ENCODE results near the gene NCAPG.

The NCAPG gene

DNA sequence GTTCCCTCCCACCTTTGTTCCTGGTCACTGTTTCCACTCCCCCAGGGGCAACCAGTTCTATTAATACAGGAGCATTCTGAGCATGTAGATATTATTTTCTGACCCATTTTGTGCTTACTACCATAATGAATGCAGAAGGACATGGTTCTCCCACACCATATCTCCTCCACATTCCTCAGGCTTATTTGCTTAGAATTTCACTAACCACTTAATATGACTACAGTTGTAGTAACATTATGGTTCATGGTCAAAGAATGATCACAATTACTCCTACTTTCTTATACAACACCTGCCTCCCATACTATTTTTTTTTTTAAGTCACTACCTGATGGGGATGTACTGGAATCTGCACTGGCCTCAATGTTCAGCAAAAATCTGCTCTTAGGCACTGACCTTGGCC lies 21.8 kb upstream of the NCAPG start:
- TF ChIP-seq, protein P1, sequence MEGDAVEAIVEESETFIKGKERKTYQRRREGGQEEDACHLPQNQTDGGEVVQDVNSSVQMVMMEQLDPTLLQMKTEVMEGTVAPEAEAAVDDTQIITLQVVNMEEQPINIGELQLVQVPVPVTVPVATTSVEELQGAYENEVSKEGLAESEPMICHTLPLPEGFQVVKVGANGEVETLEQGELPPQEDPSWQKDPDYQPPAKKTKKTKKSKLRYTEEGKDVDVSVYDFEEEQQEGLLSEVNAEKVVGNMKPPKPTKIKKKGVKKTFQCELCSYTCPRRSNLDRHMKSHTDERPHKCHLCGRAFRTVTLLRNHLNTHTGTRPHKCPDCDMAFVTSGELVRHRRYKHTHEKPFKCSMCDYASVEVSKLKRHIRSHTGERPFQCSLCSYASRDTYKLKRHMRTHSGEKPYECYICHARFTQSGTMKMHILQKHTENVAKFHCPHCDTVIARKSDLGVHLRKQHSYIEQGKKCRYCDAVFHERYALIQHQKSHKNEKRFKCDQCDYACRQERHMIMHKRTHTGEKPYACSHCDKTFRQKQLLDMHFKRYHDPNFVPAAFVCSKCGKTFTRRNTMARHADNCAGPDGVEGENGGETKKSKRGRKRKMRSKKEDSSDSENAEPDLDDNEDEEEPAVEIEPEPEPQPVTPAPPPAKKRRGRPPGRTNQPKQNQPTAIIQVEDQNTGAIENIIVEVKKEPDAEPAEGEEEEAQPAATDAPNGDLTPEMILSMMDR (conservative IDR thresholded peaks at IDR 0.05; ENCODE audit: low read depth, low read length) = no peak
- H3K4me3 ChIP-seq (ENCODE audit: low read depth, low read length) = no peak overlapping the region
- DNase-seq (ENCODE audit: low read depth) = no peak

DNA sequence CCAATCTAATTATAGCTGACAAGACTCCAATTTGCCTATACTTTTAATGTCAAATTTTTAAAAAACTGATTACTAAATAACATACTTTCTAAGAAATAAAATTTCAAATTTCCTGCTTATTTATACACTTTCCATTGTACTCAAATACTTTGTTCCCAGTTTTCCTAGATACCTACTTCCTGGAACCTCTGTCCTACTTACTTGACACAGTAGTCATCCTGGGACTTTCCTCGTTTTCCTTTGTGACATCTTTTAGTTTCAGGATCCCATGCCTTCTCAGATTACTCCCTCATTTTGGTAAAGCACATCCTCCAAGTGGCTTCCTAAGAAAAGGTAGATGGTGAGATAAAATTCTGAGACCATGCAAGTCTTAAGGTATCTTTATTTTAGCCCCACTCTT lies 16.0 kb upstream of the NCAPG start:
- TF ChIP-seq, protein P1 (conservative IDR thresholded peaks at IDR 0.05; ENCODE audit: low read depth, low read length) = no peak
- H3K4me3 ChIP-seq (ENCODE audit: low read depth, low read length) = no peak overlapping the region

DNA sequence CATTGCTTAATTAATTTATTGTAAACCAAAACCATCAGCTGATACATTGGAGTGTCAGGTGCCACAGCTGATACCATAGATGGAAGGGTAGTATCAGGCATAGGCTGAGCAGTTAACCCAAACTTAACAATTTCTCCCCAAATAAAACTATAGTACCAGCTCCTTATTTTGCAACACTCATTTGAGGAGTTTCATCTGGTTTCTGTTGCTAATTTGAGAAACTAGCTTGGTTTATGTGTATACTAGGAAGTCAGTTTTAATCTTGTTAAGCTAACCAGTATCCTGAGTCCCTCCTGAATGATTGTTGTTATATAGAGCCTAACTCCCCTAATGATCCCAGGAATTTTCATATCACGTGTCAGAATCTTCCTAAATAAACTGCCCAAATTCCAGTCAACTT lies 13.0 kb upstream of the NCAPG start:
- TF ChIP-seq, protein P1 (conservative IDR thresholded peaks at IDR 0.05; ENCODE audit: low read depth, low read length) = no peak
- H3K4me3 ChIP-seq (ENCODE audit: low read depth, low read length) = no peak overlapping the region
- DNase-seq (ENCODE audit: low read depth) = no peak

More for the DNA sequence above, 16.0 kb upstream of the NCAPG start:
- DNase-seq (ENCODE audit: low read depth) = no peak

DNA sequence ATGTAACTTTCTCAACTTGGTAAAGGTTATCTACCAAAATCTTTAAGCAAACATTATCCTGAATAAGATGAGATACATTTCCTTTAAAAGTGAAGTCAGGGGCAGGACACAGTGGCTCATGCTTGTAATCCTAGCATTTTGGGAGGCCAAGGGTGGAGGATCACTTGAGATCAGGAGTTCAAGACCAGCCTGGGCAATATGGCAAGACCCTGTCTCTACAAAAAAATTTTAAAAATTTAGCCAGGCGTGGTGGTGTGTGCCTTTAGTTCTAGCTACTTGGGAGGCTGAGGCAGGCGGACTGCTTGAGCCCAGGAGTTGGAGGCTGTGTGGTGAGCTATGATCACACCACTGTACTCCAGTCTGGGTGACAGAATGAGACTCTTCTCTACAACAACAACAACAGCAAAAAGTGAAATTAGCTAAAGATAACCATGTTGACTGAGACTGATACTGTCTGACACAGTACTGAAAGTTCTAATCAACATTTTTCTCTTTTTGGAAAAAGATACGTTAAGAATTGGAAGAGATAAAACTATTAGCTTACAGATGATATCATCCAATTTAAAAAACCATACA lies 5.1 kb upstream of the NCAPG start:
- H3K4me3 ChIP-seq (ENCODE audit: low read depth, low read length) = no peak overlapping the region
- no peak for DNase-seq (ENCODE audit: low read depth)
- TF ChIP-seq, protein P1 (conservative IDR thresholded peaks at IDR 0.05; ENCODE audit: low read depth, low read length) = no peak

DNA sequence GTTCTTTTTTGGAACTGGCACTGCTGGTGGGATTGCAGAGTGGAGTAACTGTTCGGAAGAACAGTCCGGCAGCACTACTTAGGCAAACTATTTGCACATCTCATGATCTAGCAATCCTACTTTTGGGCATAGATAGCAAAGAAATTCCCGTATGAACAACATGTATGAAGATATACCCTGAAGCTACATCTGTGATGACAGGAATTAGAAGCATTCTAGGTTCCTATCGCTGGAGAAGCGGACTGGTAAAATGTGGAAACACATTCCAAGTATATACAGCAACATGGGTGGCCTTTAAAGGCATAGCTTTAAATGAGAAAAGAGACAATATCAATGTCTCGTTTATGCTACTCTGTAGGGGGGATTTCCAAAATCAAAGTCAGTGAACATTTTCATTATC lies 3.3 kb upstream of the NCAPG start:
- TF ChIP-seq, protein P1 (conservative IDR thresholded peaks at IDR 0.05; ENCODE audit: low read depth, low read length) = no peak
- H3K4me3 ChIP-seq (ENCODE audit: low read depth, low read length) = peak overlapping the region; percentile 29
- DNase-seq (ENCODE audit: low read depth) = peak; percentile 53

DNA sequence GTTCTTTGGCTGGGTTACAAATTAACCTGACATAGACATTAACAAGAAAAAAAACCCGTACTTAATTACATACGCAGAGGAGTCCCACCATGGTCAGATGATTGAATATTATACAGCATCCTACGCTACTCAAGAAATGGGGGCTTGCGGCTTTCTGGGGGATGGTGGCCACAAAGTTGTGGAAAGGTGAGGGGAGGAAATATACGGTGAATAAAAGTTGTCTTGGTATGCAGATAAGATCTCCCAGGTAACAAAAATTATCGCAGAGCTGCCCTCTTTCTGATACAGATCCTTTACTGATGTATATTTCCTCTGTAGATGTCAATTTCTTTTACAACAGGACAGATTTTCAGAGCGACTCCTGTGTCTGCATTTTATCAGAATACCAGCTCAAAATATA lies 1.1 kb upstream of the NCAPG start:
- no peak for DNase-seq (ENCODE audit: low read depth)
- TF ChIP-seq, protein P1 (conservative IDR thresholded peaks at IDR 0.05; ENCODE audit: low read depth, low read length) = no peak
- peak overlapping the region; percentile 76 for H3K4me3 ChIP-seq (ENCODE audit: low read depth, low read length)

DNA sequence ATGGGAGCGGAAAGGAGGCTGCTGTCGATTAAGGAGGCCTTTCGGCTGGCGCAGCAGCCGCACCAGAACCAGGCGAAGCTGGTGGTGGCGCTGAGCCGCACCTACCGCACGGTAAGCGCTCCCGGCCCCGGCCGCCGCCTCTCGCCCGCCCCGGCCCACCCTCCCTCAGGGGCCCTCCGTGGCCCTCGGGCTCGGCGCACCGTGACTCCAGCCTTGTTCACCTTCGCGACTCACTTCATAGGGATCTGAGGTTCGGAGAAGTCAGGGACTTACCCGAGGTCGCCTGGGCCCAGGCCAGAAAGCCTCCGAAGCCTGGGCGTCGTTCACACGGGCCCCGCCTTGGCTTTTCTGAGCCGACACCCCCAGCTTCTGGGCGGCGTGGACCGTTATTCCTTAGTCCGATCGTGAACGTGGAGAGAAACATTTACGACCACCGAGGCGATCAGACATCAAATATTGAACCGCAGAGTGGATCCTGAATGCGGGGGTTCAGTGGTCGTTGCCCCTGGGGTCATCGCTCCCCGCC lies 362 bp downstream of the NCAPG start:
- DNase-seq (ENCODE audit: low read depth) = no peak
- H3K4me3 ChIP-seq (ENCODE audit: low read depth, low read length) = peak overlapping the region; percentile 84
- TF ChIP-seq, protein P1 (conservative IDR thresholded peaks at IDR 0.05; ENCODE audit: low read depth, low read length) = no peak

All from choroid plexus epithelial cell (primary cell).